Measurements from ENCODE around the gene PJA1.
A peak's percentile ranks its signal among the peaks of the same experiment; 100 is the strongest.

The PJA1 gene

DNA sequence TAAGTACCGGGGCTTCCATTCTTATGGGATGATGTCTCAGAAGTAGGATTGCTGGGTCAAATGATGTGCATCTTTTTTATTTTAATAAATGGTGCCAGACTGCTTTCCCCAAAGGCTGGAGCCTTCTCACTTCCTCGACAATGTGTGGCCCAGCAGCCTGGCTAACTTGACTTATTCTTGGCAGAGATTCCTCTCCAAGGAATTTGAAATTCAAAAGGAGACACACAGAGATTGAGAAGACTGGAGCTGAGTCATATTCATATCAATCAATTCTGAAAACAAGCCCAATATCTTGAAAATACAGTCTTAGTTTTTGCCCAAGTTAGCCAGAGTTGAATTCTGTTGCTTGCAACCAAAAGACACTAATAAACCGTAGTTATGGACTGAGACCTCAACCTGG, 10.8 kb upstream of the PJA1 start:
- in situ Hi-C loops (cut with HindIII; ENCODE audit: low pct_ligation_motif_present, low pct_unique_long_range_greater_than_20kb, low sequenced_read_pairs), result no loop called here

DNA sequence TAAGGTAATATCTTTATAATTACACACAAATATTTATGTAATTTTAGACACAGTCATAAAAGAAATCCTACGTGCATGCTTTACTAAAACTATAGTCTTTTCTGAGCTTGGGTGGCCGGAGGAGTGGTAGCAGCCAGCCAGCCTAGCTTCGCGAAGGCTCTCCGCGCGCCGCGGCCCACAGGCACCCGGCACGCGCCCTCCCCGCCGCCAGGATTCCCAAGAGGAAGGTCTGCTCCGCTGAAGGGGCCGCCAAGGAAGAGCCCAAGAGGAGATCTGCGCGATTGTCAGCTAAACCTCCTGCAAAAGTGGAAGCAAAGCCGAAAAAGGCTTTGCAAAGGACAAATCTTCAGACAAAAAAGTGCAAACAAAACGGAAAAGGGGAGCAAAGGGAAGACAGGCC, 8.7 kb upstream of the PJA1 start:
- in situ Hi-C loops (cut with HindIII; ENCODE audit: low pct_ligation_motif_present, low pct_unique_long_range_greater_than_20kb, low sequenced_read_pairs), result no loop called here
- DNase-seq, result no peak

More for the DNA sequence above, 10.8 kb upstream of the PJA1 start:
- no peak for DNase-seq

- in situ Hi-C loops (cut with HindIII; ENCODE audit: low pct_ligation_motif_present, low pct_unique_long_range_greater_than_20kb, low sequenced_read_pairs), result no loop called here
Observed at GRCh38 chrX:69172937-69173336, 7.7 kb upstream of the PJA1 start.

DNA sequence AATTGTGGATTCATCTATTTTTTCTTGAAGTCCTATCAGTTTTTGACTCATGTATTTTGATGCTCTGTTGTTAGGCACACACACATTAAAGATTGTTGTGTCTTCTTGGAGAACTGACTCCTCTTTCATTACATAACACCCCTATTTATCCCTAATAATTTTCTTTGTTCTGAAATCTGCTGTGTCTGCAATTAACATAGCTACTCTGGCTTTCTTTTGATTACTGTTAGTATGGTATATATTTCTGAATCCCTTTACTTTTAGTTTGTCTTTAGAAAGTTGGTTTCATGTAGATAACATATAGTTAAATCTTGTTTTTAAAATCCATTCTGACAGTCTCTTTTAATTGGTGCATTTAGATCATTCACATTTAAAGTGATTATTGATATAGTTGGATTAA, 5.1 kb upstream of the PJA1 start:
- DNase-seq, result no peak
- in situ Hi-C loops (cut with HindIII; ENCODE audit: low pct_ligation_motif_present, low pct_unique_long_range_greater_than_20kb, low sequenced_read_pairs), result no loop called here

More at GRCh38 chrX:69172937-69173336, 7.7 kb upstream of the PJA1 start:
- no peak for DNase-seq

DNA sequence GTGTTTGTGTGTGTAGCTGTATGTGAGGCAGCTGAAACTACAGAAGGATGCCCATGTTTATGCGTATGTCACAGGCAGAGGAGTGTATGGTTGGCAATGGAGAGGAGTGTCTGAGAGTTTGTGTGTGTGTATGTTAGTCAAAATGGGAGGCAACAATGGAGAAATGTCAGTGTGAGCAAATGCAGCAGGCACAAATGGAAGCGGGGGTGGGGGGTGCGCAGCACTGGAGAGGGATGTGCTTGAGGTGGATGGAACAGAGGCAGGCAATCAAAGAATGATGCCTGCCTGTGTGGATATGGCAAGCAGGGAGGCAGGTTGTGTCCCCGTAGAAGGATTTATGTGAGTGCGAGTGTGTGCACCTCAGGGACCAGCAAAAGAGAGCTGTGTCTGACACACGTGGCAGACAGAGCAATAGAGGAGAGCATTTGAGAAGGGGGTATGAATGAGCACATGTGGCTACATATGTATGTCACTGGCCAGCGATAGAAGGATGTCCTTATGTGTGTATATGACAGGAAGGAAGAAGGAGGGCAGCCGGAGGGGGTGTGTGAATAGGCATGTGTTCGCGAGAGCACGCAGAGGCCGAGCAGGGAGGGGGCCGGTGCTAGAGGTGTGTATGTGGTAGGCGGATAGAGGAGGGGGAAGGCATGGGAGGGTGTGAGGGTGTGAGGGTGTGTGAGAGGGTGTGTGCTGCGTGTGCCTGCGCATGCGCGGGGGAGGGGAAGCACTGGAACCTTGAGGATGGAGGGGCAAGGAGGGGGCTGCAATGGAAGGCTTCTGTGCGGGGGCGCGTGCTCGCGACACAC, 1.1 kb downstream of the PJA1 start:
- DNase-seq, result no peak
- in situ Hi-C loops (cut with HindIII; ENCODE audit: low pct_ligation_motif_present, low pct_unique_long_range_greater_than_20kb, low sequenced_read_pairs), result no loop called here

DNA sequence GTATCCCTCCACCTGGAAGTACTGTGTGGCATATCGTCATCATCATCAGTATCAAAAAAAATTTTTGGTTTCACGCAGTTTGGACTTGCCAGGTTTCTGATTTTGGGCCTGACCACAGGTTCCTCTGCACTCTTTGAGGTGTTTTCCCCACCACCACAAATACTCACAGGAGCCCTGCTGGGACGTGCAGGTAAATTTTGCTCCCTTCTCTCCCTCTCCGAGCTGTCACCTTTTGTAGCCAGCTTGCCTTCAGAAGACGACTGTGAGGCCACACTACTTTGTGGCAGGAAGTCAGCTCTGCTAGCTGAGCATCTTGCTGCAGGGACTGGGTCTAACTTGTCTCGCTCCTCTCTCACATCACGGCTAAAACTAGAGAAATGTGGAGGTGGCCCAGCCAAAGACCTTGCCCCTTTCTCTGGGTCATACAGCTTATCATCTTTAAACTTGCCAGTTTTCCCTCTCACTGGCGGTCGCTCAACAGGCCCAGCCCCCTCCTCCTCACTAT, 2.8 kb downstream of the PJA1 start:
- in situ Hi-C loops (cut with HindIII; ENCODE audit: low pct_ligation_motif_present, low pct_unique_long_range_greater_than_20kb, low sequenced_read_pairs), result no loop called here
- no peak for DNase-seq

GRCh38 chrX:69161786-69162349, 3.4 kb downstream of the PJA1 start:
- in situ Hi-C loops (cut with HindIII; ENCODE audit: low pct_ligation_motif_present, low pct_unique_long_range_greater_than_20kb, low sequenced_read_pairs), result no loop called here
- DNase-seq, result no peak

GRCh38 chrX:69161371-69161770, 3.9 kb downstream of the PJA1 start:
- DNase-seq, result no peak
- in situ Hi-C loops (cut with HindIII; ENCODE audit: low pct_ligation_motif_present, low pct_unique_long_range_greater_than_20kb, low sequenced_read_pairs), result no loop called here

DNA sequence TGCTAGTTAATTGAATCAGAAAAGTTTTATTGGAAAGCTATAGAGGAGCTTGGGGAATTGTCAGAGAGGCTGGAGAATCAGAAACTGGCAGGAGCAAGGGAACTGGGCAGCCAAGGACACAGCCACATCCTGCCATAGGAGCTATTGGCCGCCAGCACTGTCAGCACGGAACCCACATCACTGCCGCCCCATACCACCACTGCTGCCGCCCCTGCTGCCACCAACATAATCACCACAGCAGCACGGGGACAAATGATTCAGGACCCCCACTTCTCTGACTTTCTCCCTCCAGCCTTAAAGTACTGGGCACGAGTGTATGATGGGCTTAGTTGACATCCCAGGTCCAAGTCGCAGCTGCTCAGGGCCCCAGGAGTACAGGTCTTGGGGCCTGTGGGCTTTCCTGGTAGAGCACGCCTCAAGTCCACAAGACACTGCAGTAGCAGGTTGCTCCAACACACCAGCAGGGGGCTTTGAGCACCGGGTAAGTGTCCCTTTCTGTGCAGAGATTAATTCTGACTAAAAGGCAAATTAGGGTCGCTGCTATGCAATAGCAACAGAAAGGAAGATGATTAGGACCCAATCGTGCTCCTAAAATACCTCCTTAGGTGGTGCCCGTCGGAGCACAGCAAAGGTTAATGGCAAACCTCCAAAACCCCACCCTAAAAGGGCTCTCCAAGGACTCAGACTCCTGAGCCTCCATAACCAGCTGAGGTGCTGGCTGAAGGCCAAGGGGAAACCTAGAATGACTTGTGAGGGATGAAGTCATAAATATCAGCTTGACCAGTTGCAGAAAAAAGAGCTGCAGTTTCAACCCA, 6.9 kb downstream of the PJA1 start:
- peak; percentile 64 for DNase-seq
- in situ Hi-C loops (cut with HindIII; ENCODE audit: low pct_ligation_motif_present, low pct_unique_long_range_greater_than_20kb, low sequenced_read_pairs), result no loop called here

GRCh38 chrX:69156638-69157037, 8.6 kb downstream of the PJA1 start:
- in situ Hi-C loops (cut with HindIII; ENCODE audit: low pct_ligation_motif_present, low pct_unique_long_range_greater_than_20kb, low sequenced_read_pairs), result no loop called here
- DNase-seq, result no peak

DNA sequence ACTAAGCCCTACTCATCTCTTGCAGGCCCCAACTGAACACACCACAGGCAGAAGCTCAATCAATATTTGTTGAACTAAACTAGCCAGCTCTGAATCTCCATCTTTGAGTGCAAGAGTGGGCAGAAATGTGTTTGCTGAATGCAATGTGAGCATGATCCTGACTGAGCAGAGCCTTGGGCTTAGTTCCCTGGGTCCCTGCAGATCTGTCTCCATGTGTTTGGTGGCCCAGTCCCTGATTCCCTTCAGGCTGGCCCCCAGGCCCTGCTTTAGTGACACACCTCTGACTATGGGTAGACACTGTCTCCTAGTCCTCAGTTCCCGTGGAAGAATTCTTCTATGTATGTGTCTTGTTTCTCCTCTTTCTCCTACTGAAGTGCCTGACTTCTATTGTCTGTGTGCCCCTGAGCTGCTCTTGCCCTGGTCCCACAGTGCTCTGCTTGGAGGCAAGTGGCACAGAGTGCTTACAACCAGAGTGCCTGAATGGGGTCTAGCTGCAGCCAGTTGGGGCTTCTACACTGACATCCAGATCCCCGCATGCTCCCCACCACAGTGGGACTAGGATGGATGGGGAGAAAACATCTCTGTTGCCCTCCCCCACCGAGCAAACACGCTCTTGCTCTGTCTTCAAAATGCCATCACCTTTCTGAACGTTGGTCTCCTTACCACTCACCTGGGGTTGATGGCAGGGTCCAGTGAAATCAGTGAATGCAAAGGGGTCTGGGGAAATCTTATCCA, 9.3 kb downstream of the PJA1 start:
- in situ Hi-C loops (cut with HindIII; ENCODE audit: low pct_ligation_motif_present, low pct_unique_long_range_greater_than_20kb, low sequenced_read_pairs), result no loop called here
- no peak for DNase-seq

DNA sequence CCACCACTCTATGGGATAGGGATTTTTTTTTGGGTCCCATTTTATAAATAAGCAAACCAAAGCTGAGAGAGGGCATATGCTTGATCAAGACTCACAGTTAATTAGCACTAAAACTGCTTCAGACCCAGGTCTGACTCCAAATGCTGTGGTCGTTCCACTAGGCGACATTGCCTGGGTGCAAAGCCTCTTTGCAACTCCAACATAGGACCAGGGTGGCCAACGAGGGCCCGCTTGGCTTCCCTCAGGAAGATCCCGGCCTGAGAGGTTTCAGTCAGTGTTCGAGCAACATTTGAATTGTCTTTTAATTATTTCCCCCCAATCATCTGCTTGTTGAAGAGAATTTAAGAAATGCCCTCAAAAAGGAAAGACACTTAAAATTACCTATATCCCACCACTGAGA, 11.2 kb downstream of the PJA1 start:
- in situ Hi-C loops (cut with HindIII; ENCODE audit: low pct_ligation_motif_present, low pct_unique_long_range_greater_than_20kb, low sequenced_read_pairs), result no loop called here

GRCh38 chrX:69153060-69153730, 12.1 kb downstream of the PJA1 start:
- no peak for DNase-seq
- in situ Hi-C loops (cut with HindIII; ENCODE audit: low pct_ligation_motif_present, low pct_unique_long_range_greater_than_20kb, low sequenced_read_pairs), result no loop called here

More for the DNA sequence above, 11.2 kb downstream of the PJA1 start:
- DNase-seq, result no peak

- DNase-seq, result no peak
- in situ Hi-C loops (cut with HindIII; ENCODE audit: low pct_ligation_motif_present, low pct_unique_long_range_greater_than_20kb, low sequenced_read_pairs), result no loop called here
Observed at GRCh38 chrX:69152417-69152841, 12.8 kb downstream of the PJA1 start.

- in situ Hi-C loops (cut with HindIII; ENCODE audit: low pct_ligation_motif_present, low pct_unique_long_range_greater_than_20kb, low sequenced_read_pairs), result no loop called here
- DNase-seq, result no peak
Observed at GRCh38 chrX:69151866-69152284, 13.4 kb downstream of the PJA1 start.

GRCh38 chrX:69150281-69150960, 14.8 kb downstream of the PJA1 start:
- in situ Hi-C loops (cut with HindIII; ENCODE audit: low pct_ligation_motif_present, low pct_unique_long_range_greater_than_20kb, low sequenced_read_pairs), result no loop called here
- no peak for DNase-seq

DNA sequence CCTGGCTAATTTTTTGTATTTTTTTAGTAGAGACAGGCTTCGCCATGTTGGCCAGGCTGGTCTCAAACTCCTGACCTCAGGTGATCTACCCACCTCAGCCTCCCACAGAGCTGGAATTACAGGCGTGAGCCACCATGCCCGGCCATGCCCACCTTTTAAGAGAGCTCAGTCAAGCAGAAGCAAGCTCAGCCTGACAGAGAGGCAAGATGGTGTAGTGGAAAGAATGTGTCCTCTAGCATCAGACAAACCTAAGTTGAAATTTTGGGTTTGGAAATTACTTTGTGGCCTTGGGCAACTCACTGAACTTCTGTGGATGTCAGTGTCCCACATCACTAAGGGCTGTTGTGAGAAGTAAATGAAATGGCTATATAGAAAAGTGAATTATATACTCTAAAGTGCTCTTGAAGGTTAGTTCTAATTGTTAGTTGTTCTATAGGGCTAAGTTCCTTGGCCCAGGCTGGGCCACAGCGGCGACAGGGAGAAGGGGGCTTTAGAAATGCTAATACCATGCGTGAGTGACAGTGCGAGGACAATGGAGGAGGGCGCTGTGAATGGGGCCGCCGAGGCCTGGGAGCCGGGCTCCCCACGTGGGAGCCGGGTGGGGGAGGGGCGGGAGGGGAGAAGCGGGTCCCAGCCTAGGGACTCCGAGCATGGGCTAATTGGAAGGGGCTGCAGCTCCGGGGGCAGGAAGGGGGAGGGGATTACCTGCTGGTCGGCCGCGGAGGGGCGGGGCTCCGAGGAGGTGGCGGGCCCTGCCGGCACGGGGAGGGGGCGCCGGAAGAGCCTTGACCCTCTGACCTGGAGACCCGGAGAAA, 15.6 kb downstream of the PJA1 start:
- no peak for DNase-seq
- in situ Hi-C loops (cut with HindIII; ENCODE audit: low pct_ligation_motif_present, low pct_unique_long_range_greater_than_20kb, low sequenced_read_pairs), result no loop called here
